ENCODE data around the gene RARA.

Gene RARA

GRCh38 chr17:40325156-40326013, 16.4 kb downstream of the RARA start:
- TF ChIP-seq TCF4 (CRISPR knock-in tag; IDR thresholded peaks at IDR 0.05; ENCODE audit: borderline replicate concordance) (no peak), PPARA (CRISPR knock-in tag; IDR thresholded peaks at IDR 0.05; ENCODE audit: borderline replicate concordance) (no peak), ESRRG (CRISPR knock-in tag; IDR thresholded peaks at IDR 0.05) (no peak), SNAI2 (CRISPR knock-in tag; IDR thresholded peaks at IDR 0.05) (no peak), CSDC2 (CRISPR knock-in tag; IDR thresholded peaks at IDR 0.05) (no peak), POU6F1 (CRISPR knock-in tag; IDR thresholded peaks at IDR 0.05; ENCODE audit: borderline replicate concordance, low read depth) (no peak), ZNF70 (CRISPR knock-in tag; IDR thresholded peaks at IDR 0.05) (no peak), CSRNP3 (CRISPR knock-in tag; IDR thresholded peaks at IDR 0.05) (no peak), ARNTL (CRISPR knock-in tag; IDR thresholded peaks at IDR 0.05; ENCODE audit: borderline replicate concordance, low read depth) (no peak), TOX (CRISPR knock-in tag; IDR thresholded peaks at IDR 0.05; ENCODE audit: borderline replicate concordance) (no peak)
- ATAC-seq = no peak

- TF ChIP-seq PATZ1 (CRISPR knock-in tag; IDR thresholded peaks at IDR 0.05; ENCODE audit: borderline replicate concordance) (no peak), ZNF565 (CRISPR knock-in tag; conservative IDR thresholded peaks at IDR 0.05; ENCODE audit: low read depth) (no peak), ISL1 (CRISPR knock-in tag; IDR thresholded peaks at IDR 0.05) (no peak), CREB5 (CRISPR knock-in tag; IDR thresholded peaks at IDR 0.05; ENCODE audit: low read depth) (no peak), SNAI2 (CRISPR knock-in tag; IDR thresholded peaks at IDR 0.05) (no peak), CSDC2 (CRISPR knock-in tag; IDR thresholded peaks at IDR 0.05) (no peak), TOX (CRISPR knock-in tag; IDR thresholded peaks at IDR 0.05; ENCODE audit: borderline replicate concordance) (no peak), GLIS3 (CRISPR knock-in tag; IDR thresholded peaks at IDR 0.05) (no peak), RARB (CRISPR knock-in tag; IDR thresholded peaks at IDR 0.05) (no peak), CSRNP3 (CRISPR knock-in tag; IDR thresholded peaks at IDR 0.05) (no peak), ZC3H10 (CRISPR knock-in tag; IDR thresholded peaks at IDR 0.05) (no peak), ARNTL (CRISPR knock-in tag; IDR thresholded peaks at IDR 0.05; ENCODE audit: borderline replicate concordance, low read depth) (no peak), TCF4 (CRISPR knock-in tag; IDR thresholded peaks at IDR 0.05; ENCODE audit: borderline replicate concordance) (no peak)
- no peak for ATAC-seq
Measured at GRCh38 chr17:40326014-40326831, 17.2 kb downstream of the RARA start.

- TF ChIP-seq ZFP30 (CRISPR knock-in tag; IDR thresholded peaks at IDR 0.05) (no peak), ZNF565 (CRISPR knock-in tag; conservative IDR thresholded peaks at IDR 0.05; ENCODE audit: low read depth) (no peak), TCF4 (CRISPR knock-in tag; IDR thresholded peaks at IDR 0.05; ENCODE audit: borderline replicate concordance) (no peak), TOX (CRISPR knock-in tag; IDR thresholded peaks at IDR 0.05; ENCODE audit: borderline replicate concordance) (no peak), ZNF8 (CRISPR knock-in tag; IDR thresholded peaks at IDR 0.05) (no peak), POU6F1 (CRISPR knock-in tag; IDR thresholded peaks at IDR 0.05; ENCODE audit: borderline replicate concordance, low read depth) (no peak), ARNTL (CRISPR knock-in tag; IDR thresholded peaks at IDR 0.05; ENCODE audit: borderline replicate concordance, low read depth) (no peak), PPARA (CRISPR knock-in tag; IDR thresholded peaks at IDR 0.05; ENCODE audit: borderline replicate concordance) (no peak), PATZ1 (CRISPR knock-in tag; IDR thresholded peaks at IDR 0.05; ENCODE audit: borderline replicate concordance) (no peak), BACH2 (CRISPR knock-in tag; IDR thresholded peaks at IDR 0.05; ENCODE audit: borderline replicate concordance) (no peak), ZFP3 (CRISPR knock-in tag; IDR thresholded peaks at IDR 0.05) (no peak), CSDC2 (CRISPR knock-in tag; IDR thresholded peaks at IDR 0.05) (no peak), ZC3H10 (CRISPR knock-in tag; IDR thresholded peaks at IDR 0.05) (no peak), RARB (CRISPR knock-in tag; IDR thresholded peaks at IDR 0.05) (no peak), GLIS3 (CRISPR knock-in tag; IDR thresholded peaks at IDR 0.05) (no peak)
- no peak for ATAC-seq
Measured at GRCh38 chr17:40326832-40327199, 17.8 kb downstream of the RARA start.
